ENCODE results near the gene SCGB1C1. TPM values are rescaled to one million over a fixed set of nuclear protein-coding genes. Genes with fewer than 3 reads are reported as not detected.

The SCGB1C1 gene
- total RNA-seq, 1 donor from 2014 or later = not detected

DNA sequence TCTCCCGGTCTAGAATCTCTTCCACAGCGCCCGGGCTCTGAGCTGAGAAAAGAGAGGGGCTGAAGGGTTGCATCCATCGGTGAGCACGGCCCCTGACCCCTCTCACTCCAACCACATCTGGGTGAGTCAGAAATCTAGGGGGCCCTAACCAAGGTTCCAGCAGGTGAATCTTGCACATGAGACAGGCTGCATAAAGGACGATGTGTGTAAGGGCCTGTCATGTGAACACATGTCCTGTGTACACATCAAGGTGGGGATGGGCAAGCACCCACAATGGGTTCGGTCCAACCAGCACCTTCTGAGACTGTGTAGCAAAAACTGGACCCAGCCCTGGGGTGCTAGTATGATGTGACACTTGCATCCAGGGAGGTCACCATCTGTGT lies 13.1 kb downstream of the SCGB1C1 start:
- H3K4me1 Mint-ChIP-seq (ENCODE audit: low read depth, unreplicated experiment) = no peaks in the 10 kb centered on the region
- peaks cover 17% of the 10 kb centered on the region for H3K27me3 Mint-ChIP-seq (ENCODE audit: unreplicated experiment)
- H3K27ac Mint-ChIP-seq (ENCODE audit: unreplicated experiment) = no peak overlapping the region
- no peaks in the 10 kb centered on the region for H3K36me3 Mint-ChIP-seq (ENCODE audit: unreplicated experiment)
- TF ChIP-seq, protein P1, sequence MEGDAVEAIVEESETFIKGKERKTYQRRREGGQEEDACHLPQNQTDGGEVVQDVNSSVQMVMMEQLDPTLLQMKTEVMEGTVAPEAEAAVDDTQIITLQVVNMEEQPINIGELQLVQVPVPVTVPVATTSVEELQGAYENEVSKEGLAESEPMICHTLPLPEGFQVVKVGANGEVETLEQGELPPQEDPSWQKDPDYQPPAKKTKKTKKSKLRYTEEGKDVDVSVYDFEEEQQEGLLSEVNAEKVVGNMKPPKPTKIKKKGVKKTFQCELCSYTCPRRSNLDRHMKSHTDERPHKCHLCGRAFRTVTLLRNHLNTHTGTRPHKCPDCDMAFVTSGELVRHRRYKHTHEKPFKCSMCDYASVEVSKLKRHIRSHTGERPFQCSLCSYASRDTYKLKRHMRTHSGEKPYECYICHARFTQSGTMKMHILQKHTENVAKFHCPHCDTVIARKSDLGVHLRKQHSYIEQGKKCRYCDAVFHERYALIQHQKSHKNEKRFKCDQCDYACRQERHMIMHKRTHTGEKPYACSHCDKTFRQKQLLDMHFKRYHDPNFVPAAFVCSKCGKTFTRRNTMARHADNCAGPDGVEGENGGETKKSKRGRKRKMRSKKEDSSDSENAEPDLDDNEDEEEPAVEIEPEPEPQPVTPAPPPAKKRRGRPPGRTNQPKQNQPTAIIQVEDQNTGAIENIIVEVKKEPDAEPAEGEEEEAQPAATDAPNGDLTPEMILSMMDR (IDR thresholded peaks at IDR 0.05; ENCODE audit: partially characterized antibody, unreplicated experiment) = no peak
- H3K4me3 Mint-ChIP-seq (ENCODE audit: unreplicated experiment) = peak overlapping the region; percentile 97
- H3K9me3 Mint-ChIP-seq (ENCODE audit: unreplicated experiment) = peaks cover 16% of the 10 kb centered on the region
- DNase-seq = no peak

- peaks cover 17% of the 10 kb centered on the region for H3K27me3 Mint-ChIP-seq (ENCODE audit: unreplicated experiment)
- H3K27ac Mint-ChIP-seq (ENCODE audit: unreplicated experiment) = peak overlapping the region; percentile 82
- no peaks in the 10 kb centered on the region for H3K4me1 Mint-ChIP-seq (ENCODE audit: low read depth, unreplicated experiment)
- peaks cover 4% of the 10 kb centered on the region for H3K36me3 Mint-ChIP-seq (ENCODE audit: unreplicated experiment)
- peak overlapping the region; percentile 97 for H3K4me3 Mint-ChIP-seq (ENCODE audit: unreplicated experiment)
- no peak for DNase-seq
- peaks cover 16% of the 10 kb centered on the region for H3K9me3 Mint-ChIP-seq (ENCODE audit: unreplicated experiment)
- TF ChIP-seq, protein P1 (IDR thresholded peaks at IDR 0.05; ENCODE audit: partially characterized antibody, unreplicated experiment) = no peak
Observed at GRCh38 chr11:206526-207207, 13.8 kb downstream of the SCGB1C1 start.

- Mint-ChIP-seq H3K4me3 (ENCODE audit: unreplicated experiment) (peak within 1 kb of the TSS; percentile 97), H3K36me3 (ENCODE audit: unreplicated experiment) (peaks cover 4% of the 10 kb centered on the region), H3K4me1 (ENCODE audit: low read depth, unreplicated experiment) (no peaks in the 10 kb centered on the region), H3K27me3 (ENCODE audit: unreplicated experiment) (peaks cover 17% of the 10 kb centered on the region), H3K27ac (ENCODE audit: unreplicated experiment) (peak within 1 kb of the TSS; percentile 94), H3K9me3 (ENCODE audit: unreplicated experiment) (peaks cover 16% of the 10 kb centered on the region)
- TF ChIP-seq, protein P1 (IDR thresholded peaks at IDR 0.05; ENCODE audit: partially characterized antibody, unreplicated experiment) = no peak
- peak; percentile 96 for DNase-seq
Observed at GRCh38 chr11:207208-207862, 14.5 kb downstream of the SCGB1C1 start, which contains the start of the genes BET1L and RIC8A. Gene BET1L, minus strand, starts transcription at chr11:207399. Its CDS starts 78 bp downstream, at chr11:207321. Gene RIC8A, plus strand, starts transcription at chr11:207708. Its CDS starts 1,147 bp downstream, at chr11:208855.

GRCh38 chr11:207863-208180 lies 14.9 kb downstream of the SCGB1C1 start:
- TF ChIP-seq, protein P1 (IDR thresholded peaks at IDR 0.05; ENCODE audit: partially characterized antibody, unreplicated experiment) = no peak
- no peaks in the 10 kb centered on the region for H3K4me1 Mint-ChIP-seq (ENCODE audit: low read depth, unreplicated experiment)
- DNase-seq = no peak
- H3K9me3 Mint-ChIP-seq (ENCODE audit: unreplicated experiment) = peaks cover 16% of the 10 kb centered on the region
- peaks cover 4% of the 10 kb centered on the region for H3K36me3 Mint-ChIP-seq (ENCODE audit: unreplicated experiment)
- peak overlapping the region; percentile 97 for H3K4me3 Mint-ChIP-seq (ENCODE audit: unreplicated experiment)
- H3K27me3 Mint-ChIP-seq (ENCODE audit: unreplicated experiment) = peaks cover 17% of the 10 kb centered on the region
- peak overlapping the region; percentile 94 for H3K27ac Mint-ChIP-seq (ENCODE audit: unreplicated experiment)
